GM12873 (cell line): Measurements from ENCODE around the gene LYPD4.

Source experiments
- CTCF ChIP-seq: IDR thresholded peaks from 2 replicates; pipeline ENCODE4 v1.5.1; 2012; ENCODE audit warnings: low read depth, mild to moderate bottlenecking, moderate library complexity, low read length, control low read depth; ENCODE audit not compliant: insufficient read depth; ENCODE audit errors: missing control alignments

The LYPD4 gene

GRCh38 chr19:41844601-41845000 lies at the start of gene LYPD4:
LYPD4 (minus strand) TSS chr19:41844683; CDS start chr19:41839285, 5,398 bp downstream.
- TF ChIP-seq CTCF, result no peak

- TF ChIP-seq CTCF, result peak; percentile 38
These were observed 49.4 kb upstream of the LYPD4 start for GRCh38 chr19:41893899-41894298.

- TF ChIP-seq CTCF, result no peak
These were observed 47.9 kb upstream of the LYPD4 start for GRCh38 chr19:41892173-41892902.

- no peak for TF ChIP-seq CTCF
These were observed 46.5 kb upstream of the LYPD4 start for GRCh38 chr19:41890936-41891335.

GRCh38 chr19:41889896-41890295 lies 45.4 kb upstream of the LYPD4 start:
- TF ChIP-seq CTCF, result no peak

- no peak for TF ChIP-seq CTCF
These were observed 44.4 kb upstream of the LYPD4 start for GRCh38 chr19:41888926-41889325.

- TF ChIP-seq CTCF, result peak; percentile 55
These were observed 43.4 kb upstream of the LYPD4 start for GRCh38 chr19:41887711-41888382.
